ENCODE results near the gene BARHL1. TPM values are rescaled to one million over a fixed set of nuclear protein-coding genes. Genes with fewer than 3 reads are reported as not detected.

Gene BARHL1
- total RNA-seq (2021): 0.15 to 0.16 TPM in 2 of 3 replicates, not detected in the other
- not detected for Bru-seq, nascent RNA
- long read RNA-seq, experiment 1: 0 reads
- long read RNA-seq, experiment 2: 0 reads
- long read RNA-seq, experiment 3: 0 reads

GRCh38 chr9:132582276-132582785 is at the start of gene BARHL1:
Gene BARHL1 (plus strand): TSS chr9:132582606. CDS start chr9:132582798, 192 bp downstream.
- ATAC-seq (no peak), DNase-seq (ENCODE audit: low spot score) (no peak)
- CTCF ChIA-PET: interaction anchor here (0.5 to 1.1 kb wide), 3 partner anchors 14 to 172 kb away, joined by 3 read pairs; partner anchors contain the start of gene CFAP77
- POLR2A ChIA-PET: no interaction called here
- Mint-ChIP-seq H3K4me1 (peaks cover 46% of the 10 kb centered on the region), H3K27me3 (ENCODE audit: low read depth) (peaks cover 99% of the 10 kb centered on the region), H3K27ac (no peak within 1 kb of the TSS), H3K4me3 (peak within 1 kb of the TSS; percentile 69), H3K36me3 (no peaks in the 10 kb centered on the region), H3K9me3 (no peaks in the 10 kb centered on the region)
- TF ChIP-seq ZNF138 (CRISPR knock-in tag; conservative IDR thresholded peaks at IDR 0.05): no peak
- TF ChIP-seq ZNF512 (CRISPR knock-in tag; IDR thresholded peaks at IDR 0.05; ENCODE audit: borderline replicate concordance): no peak
- no peak for TF ChIP-seq TCF7 (CRISPR knock-in tag; IDR thresholded peaks at IDR 0.05; ENCODE audit: low read depth)
- TF ChIP-seq ZNF416 (CRISPR knock-in tag; IDR thresholded peaks at IDR 0.05): peak; percentile 82; the same call in 1 of the 2 replicates
- no peak for TF ChIP-seq ATF6 (CRISPR knock-in tag; IDR thresholded peaks at IDR 0.05)
- no peak for TF ChIP-seq ARID4B (CRISPR knock-in tag; IDR thresholded peaks at IDR 0.05; ENCODE audit: borderline replicate concordance)
- TF ChIP-seq AFF4 (CRISPR knock-in tag; IDR thresholded peaks at IDR 0.05; ENCODE audit: borderline replicate concordance): no peak

GRCh38 chr9:132534832-132535231 is 47.6 kb upstream of the BARHL1 start:
- Mint-ChIP-seq H3K4me1 (peaks cover 15% of the 10 kb centered on the region), H3K4me3 (no peak overlapping the region), H3K36me3 (peaks cover 7% of the 10 kb centered on the region), H3K27me3 (ENCODE audit: low read depth) (no peaks in the 10 kb centered on the region; the same call in 1 of the 2 replicates), H3K27ac (no peak overlapping the region), H3K9me3 (peaks cover 23% of the 10 kb centered on the region)
- no peak for DNase-seq (ENCODE audit: low spot score)
- ATAC-seq: no peak
- TF ChIP-seq HMGXB4 (CRISPR knock-in tag; IDR thresholded peaks at IDR 0.05): no peak
- no peak for TF ChIP-seq ATF1 (CRISPR knock-in tag; IDR thresholded peaks at IDR 0.05)
- no peak for TF ChIP-seq ZBTB43 (CRISPR knock-in tag; IDR thresholded peaks at IDR 0.05)
- CTCF ChIA-PET: interaction anchor here (1.2 to 3.3 kb wide), 2 partner anchors 12 to 14 kb away, joined by 3 to 13 read pairs; no protein-coding TSS in a partner anchor
- POLR2A ChIA-PET: no interaction called here

Measured in WTC11 (cell line).